ENCODE data around the gene THAP8. TPM values are rescaled to one million over a fixed set of nuclear protein-coding genes. Genes with fewer than 3 reads are reported as not detected.

Gene THAP8
- total RNA-seq, 3 donors from 2014 or later: 8.6 to 11.0 (median 10.2) TPM

DNA sequence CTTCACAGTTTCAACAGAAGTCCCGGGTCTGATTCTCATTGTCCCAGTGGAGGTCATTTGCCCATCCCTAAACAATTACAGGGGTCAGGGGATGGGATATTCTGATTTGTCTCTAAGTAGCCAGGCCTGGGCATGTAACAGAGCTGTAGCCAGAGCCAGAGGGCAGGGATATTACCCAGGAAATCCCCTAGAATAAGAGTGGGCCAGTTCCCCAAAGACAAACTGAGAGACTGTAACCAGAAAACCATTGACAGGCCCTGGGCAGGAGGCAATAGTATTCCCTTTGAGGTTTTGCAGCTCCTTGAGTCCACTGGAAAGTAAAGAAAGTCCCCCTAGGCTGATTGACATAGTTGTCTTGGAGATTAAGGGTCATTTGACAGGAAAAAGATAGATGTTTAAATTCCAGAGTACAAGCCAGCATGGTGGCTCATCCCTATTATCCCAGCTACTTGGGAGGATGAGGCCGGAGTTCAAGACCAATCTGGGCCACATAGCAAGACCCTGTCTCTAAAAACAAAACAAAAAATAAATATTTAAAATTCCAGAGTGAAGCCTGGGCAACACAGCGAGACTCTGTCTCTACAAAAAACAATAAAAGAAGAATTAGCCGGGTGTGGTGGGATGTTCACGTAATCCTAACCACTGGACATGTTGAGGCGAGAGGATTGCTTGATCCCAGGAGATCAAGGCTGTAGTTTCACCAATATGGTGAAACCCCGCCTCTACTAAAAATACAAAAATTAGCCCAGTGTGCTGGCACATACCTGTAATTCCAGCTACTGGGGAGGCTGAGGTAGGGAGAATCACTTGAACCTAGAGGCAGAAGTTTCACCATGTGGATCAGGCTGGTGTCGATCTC is 60.9 kb downstream of the THAP8 start:
- Histone ChIP-seq H3K9me3 (no peaks in the 10 kb centered on the region), H3K4me1 (peaks cover 5 to 7% of the 10 kb centered on the region in 2 donors), H3K27ac (no peak overlapping the region), H3K4me3 (no peak overlapping the region), H3K36me3 (no peaks in the 10 kb centered on the region), H3K27me3 (no peaks in the 10 kb centered on the region)
- TF ChIP-seq POLR2A (IDR thresholded peaks at IDR 0.05) (no peak), CTCF (IDR thresholded peaks at IDR 0.05) (no peak), POLR2AphosphoS5 (IDR thresholded peaks at IDR 0.05) (no peak)
- DNase-seq (ENCODE audit: low spot score in 2 of 2): no peak
- intact Hi-C loops (cut with DNase I; ENCODE audit: low total_unique reads): no loop called here

DNA sequence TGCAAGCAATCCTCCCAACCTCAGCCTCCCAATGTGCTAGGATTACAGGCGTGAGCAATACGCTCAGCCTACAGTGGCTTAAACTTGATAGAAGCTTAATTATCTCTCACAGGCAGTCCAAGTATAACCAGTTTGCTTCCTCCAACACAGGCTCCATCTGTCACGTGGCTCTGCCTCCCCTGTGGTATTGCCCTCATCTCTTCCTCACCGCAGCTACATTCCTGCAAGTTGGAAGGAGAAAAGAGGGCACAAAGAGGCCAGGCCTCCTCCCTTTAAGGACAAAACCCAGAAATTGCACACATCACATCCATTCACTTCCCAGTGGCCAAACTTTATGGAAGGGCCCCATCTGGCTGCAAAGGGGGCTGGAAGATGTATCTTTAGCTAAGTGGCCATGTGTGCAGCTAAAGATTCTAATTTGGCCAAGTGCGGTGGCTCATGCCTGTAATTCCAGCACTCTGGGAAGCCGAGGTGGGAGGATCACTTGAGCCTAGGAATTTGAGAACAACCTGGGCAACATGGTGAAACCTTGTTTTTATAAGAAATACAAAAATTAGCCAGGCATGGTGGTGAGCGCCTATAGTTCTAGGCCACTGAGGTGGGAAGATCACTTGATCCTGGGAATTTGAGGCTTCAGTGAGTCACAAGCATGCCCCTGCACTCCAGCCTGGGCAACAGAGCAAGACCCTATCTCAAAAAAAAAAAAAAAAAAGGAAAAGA is 62.2 kb downstream of the THAP8 start:
- intact Hi-C loops (cut with DNase I; ENCODE audit: low total_unique reads): no loop called here
- Histone ChIP-seq H3K27me3 (peaks cover 0 to 1% of the 10 kb centered on the region in 2 donors), H3K36me3 (no peaks in the 10 kb centered on the region), H3K9me3 (no peaks in the 10 kb centered on the region), H3K27ac (no peak overlapping the region), H3K4me3 (no peak overlapping the region), H3K4me1 (peaks cover 5 to 7% of the 10 kb centered on the region in 2 donors)
- TF ChIP-seq CTCF (IDR thresholded peaks at IDR 0.05) (no peak), POLR2A (IDR thresholded peaks at IDR 0.05) (no peak), POLR2AphosphoS5 (IDR thresholded peaks at IDR 0.05) (no peak)
- no peak for DNase-seq (ENCODE audit: low spot score in 2 of 2)

GRCh38 chr19:35990771-35991730 is 63.0 kb downstream of the THAP8 start:
- peaks cover 1% of the 10 kb centered on the region in 2 donors for H3K4me1 ChIP-seq
- DNase-seq (ENCODE audit: low spot score in 2 of 2): no peak
- H3K27ac ChIP-seq: no peak overlapping the region
- H3K36me3 ChIP-seq: no peaks in the 10 kb centered on the region
- intact Hi-C loops (cut with DNase I; ENCODE audit: low total_unique reads): no loop called here
- H3K4me3 ChIP-seq: no peak overlapping the region
- TF ChIP-seq POLR2AphosphoS5 (IDR thresholded peaks at IDR 0.05) (no peak), CTCF (IDR thresholded peaks at IDR 0.05) (no peak), POLR2A (IDR thresholded peaks at IDR 0.05) (no peak)
- H3K27me3 ChIP-seq: peaks cover 0 to 8% of the 10 kb centered on the region in 2 donors
- no peaks in the 10 kb centered on the region for H3K9me3 ChIP-seq

DNA sequence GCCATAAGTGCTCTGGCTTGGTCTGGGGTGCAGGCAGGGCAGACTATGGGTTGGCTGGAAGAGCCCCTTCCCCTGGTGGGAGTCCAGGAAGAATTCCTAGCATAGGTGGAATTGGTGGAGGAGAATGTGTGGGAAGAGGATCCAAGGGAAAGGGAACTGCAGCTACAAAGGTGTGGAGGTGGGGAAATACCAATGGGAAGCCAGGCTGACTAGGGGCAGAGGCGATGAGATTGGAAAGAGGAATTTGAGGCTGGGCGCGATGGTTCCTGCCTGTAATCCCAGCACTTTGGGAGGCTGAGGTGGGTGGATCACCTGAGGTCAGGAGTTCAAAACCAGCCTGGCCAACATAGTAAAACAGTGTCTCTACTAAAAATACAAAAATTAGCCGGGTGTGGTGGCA is 63.9 kb downstream of the THAP8 start:
- peaks cover 0 to 15% of the 10 kb centered on the region in 2 donors for H3K27me3 ChIP-seq
- DNase-seq (ENCODE audit: low spot score in 2 of 2): no peak
- H3K27ac ChIP-seq: no peak overlapping the region
- H3K36me3 ChIP-seq: no peaks in the 10 kb centered on the region
- no peak overlapping the region for H3K4me3 ChIP-seq
- TF ChIP-seq POLR2AphosphoS5 (IDR thresholded peaks at IDR 0.05) (no peak), CTCF (IDR thresholded peaks at IDR 0.05) (no peak), POLR2A (IDR thresholded peaks at IDR 0.05) (no peak)
- intact Hi-C loops (cut with DNase I; ENCODE audit: low total_unique reads): no loop called here
- H3K9me3 ChIP-seq: no peaks in the 10 kb centered on the region
- H3K4me1 ChIP-seq: no peaks in the 10 kb centered on the region
